Stimulated activated effector memory CD8-positive, alpha-beta T cell treated with anti-CD3 and anti-CD28 coated beads, Interleukin-12 subunit alpha, Interleukin-12 subunit beta, amount 100 ng/mL, for 72 hours (primary cell): ENCODE results near the gene ITGAE.

Source experiments
- ATAC-seq: fragments of 150-1000 bp; cut with Tn5 transposase; 2 replicates; pipeline ENCODE4 v1.10.0; 2021
- DNase-seq, 2 donors: peaks; one replicate each; pipeline ENCODE4 v3.0.0; 2021 to 2022; ENCODE audit warnings: low spot score in 2 of 2
- H3K27ac Mint-ChIP-seq: one replicate; pipeline ENCODE4 v1.8.0; 2022; ENCODE audit warnings: mild to moderate bottlenecking, mixed read lengths
- H3K36me3 Mint-ChIP-seq: one replicate; pipeline ENCODE4 v1.8.0; 2022; ENCODE audit warnings: mild to moderate bottlenecking, mixed read lengths
- H3K4me1 Mint-ChIP-seq: one replicate; pipeline ENCODE4 v1.8.0; 2022; ENCODE audit warnings: mixed read lengths
- H3K4me3 Mint-ChIP-seq: one replicate; pipeline ENCODE4 v1.8.0; 2022; ENCODE audit warnings: mild to moderate bottlenecking, mixed read lengths
- H3K9me3 Mint-ChIP-seq: one replicate; pipeline ENCODE4 v1.8.0; 2022; ENCODE audit warnings: mixed read lengths

Gene ITGAE

GRCh38 chr17:3678095-3678820 lies 122.7 kb downstream of the ITGAE start:
- H3K4me1 Mint-ChIP-seq = peaks cover 17% of the 10 kb centered on the region
- DNase-seq = no peak
- H3K4me3 Mint-ChIP-seq = no peak overlapping the region
- no peak for ATAC-seq
- H3K27ac Mint-ChIP-seq = no peak overlapping the region
- no peaks in the 10 kb centered on the region for H3K9me3 Mint-ChIP-seq
- peaks cover 34% of the 10 kb centered on the region for H3K36me3 Mint-ChIP-seq

- Mint-ChIP-seq H3K36me3 (peaks cover 39% of the 10 kb centered on the region), H3K4me3 (no peak overlapping the region), H3K4me1 (no peaks in the 10 kb centered on the region), H3K9me3 (no peaks in the 10 kb centered on the region), H3K27ac (peak overlapping the region; percentile 27)
- DNase-seq (no peak), ATAC-seq (no peak)
These were observed 125.1 kb downstream of the ITGAE start for GRCh38 chr17:3675886-3676285.

- H3K4me3 Mint-ChIP-seq = no peak overlapping the region
- ATAC-seq = no peak
These were observed 128.4 kb downstream of the ITGAE start for GRCh38 chr17:3672571-3672970.

GRCh38 chr17:3669548-3669947 lies 131.4 kb downstream of the ITGAE start:
- no peaks in the 10 kb centered on the region for H3K9me3 Mint-ChIP-seq
- H3K27ac Mint-ChIP-seq = peak overlapping the region; percentile 95
- H3K36me3 Mint-ChIP-seq = peaks cover 62% of the 10 kb centered on the region
- ATAC-seq (no peak), DNase-seq (no peak)
- H3K4me3 Mint-ChIP-seq = peak overlapping the region; percentile 93
- H3K4me1 Mint-ChIP-seq = peaks cover 29% of the 10 kb centered on the region

More at GRCh38 chr17:3672571-3672970, 128.4 kb downstream of the ITGAE start:
- H3K27ac Mint-ChIP-seq = peak overlapping the region; percentile 58
- peaks cover 10% of the 10 kb centered on the region for H3K4me1 Mint-ChIP-seq
- DNase-seq = no peak
- H3K9me3 Mint-ChIP-seq = no peaks in the 10 kb centered on the region
- peaks cover 56% of the 10 kb centered on the region for H3K36me3 Mint-ChIP-seq

- Mint-ChIP-seq H3K4me1 (peaks cover 29% of the 10 kb centered on the region), H3K36me3 (peaks cover 67% of the 10 kb centered on the region), H3K9me3 (no peaks in the 10 kb centered on the region), H3K27ac (peak overlapping the region; percentile 95), H3K4me3 (peak overlapping the region; percentile 93)
- ATAC-seq (no peak), DNase-seq (no peak)
These were observed 132.0 kb downstream of the ITGAE start for GRCh38 chr17:3669085-3669347.

- peaks cover 68% of the 10 kb centered on the region for H3K36me3 Mint-ChIP-seq
- peak within 1 kb of the TSS; percentile 93 for H3K4me3 Mint-ChIP-seq
- no peaks in the 10 kb centered on the region for H3K9me3 Mint-ChIP-seq
- H3K4me1 Mint-ChIP-seq = peaks cover 29% of the 10 kb centered on the region
- DNase-seq = peak; percentile 100
- ATAC-seq = peak; percentile 95
- peak within 1 kb of the TSS; percentile 95 for H3K27ac Mint-ChIP-seq
These were observed 132.5 kb downstream of the ITGAE start, which contains the start of the genes EMC6 and TAX1BP3 for GRCh38 chr17:3668279-3669084. EMC6 (plus strand) TSS chr17:3668812; CDS start chr17:3669147, 335 bp downstream. TAX1BP3 (minus strand) TSS chr17:3668578; CDS start chr17:3668526, 52 bp downstream.

- H3K27ac Mint-ChIP-seq = peak overlapping the region; percentile 95
- ATAC-seq (peak; percentile 1), DNase-seq (no peak)
- peaks cover 60% of the 10 kb centered on the region for H3K36me3 Mint-ChIP-seq
- H3K9me3 Mint-ChIP-seq = no peaks in the 10 kb centered on the region
- peaks cover 29% of the 10 kb centered on the region for H3K4me1 Mint-ChIP-seq
- H3K4me3 Mint-ChIP-seq = peak overlapping the region; percentile 93
These were observed 133.4 kb downstream of the ITGAE start for GRCh38 chr17:3667366-3668278.

- H3K27ac Mint-ChIP-seq = peak overlapping the region; percentile 3
- no peaks in the 10 kb centered on the region for H3K9me3 Mint-ChIP-seq
- peaks cover 51% of the 10 kb centered on the region for H3K36me3 Mint-ChIP-seq
- DNase-seq = no peak
- peak overlapping the region; percentile 93 for H3K4me3 Mint-ChIP-seq
- ATAC-seq = no peak
- peaks cover 29% of the 10 kb centered on the region for H3K4me1 Mint-ChIP-seq
These were observed 134.5 kb downstream of the ITGAE start for GRCh38 chr17:3666516-3666915.

GRCh38 chr17:3665834-3666233 lies 135.2 kb downstream of the ITGAE start:
- DNase-seq = no peak
- peak overlapping the region; percentile 93 for H3K4me3 Mint-ChIP-seq
- H3K9me3 Mint-ChIP-seq = no peaks in the 10 kb centered on the region
- H3K36me3 Mint-ChIP-seq = peaks cover 44% of the 10 kb centered on the region
- H3K4me1 Mint-ChIP-seq = peaks cover 29% of the 10 kb centered on the region
- no peak for ATAC-seq
- H3K27ac Mint-ChIP-seq = peak overlapping the region; percentile 3
